Tibial nerve (tissue), 3 donors: ENCODE measurements around the gene CACNA1H.

ENCODE experiments used
- CTCF ChIP-seq, 5 experiments: fragments of 200-600 bp in 3 of 5; fragments of 450-650 bp in 2 of 5; sonication (generic) in 3 of 5; IDR thresholded peaks; one replicate each; pipeline ENCODE4 v1.5.1; 2016 to 2019; ENCODE audit warnings: antibody characterized with exemption in 5 of 5, mild to moderate bottlenecking in 3 of 5, moderate library complexity in 2 of 5
- POLR2A ChIP-seq, 2 donors: fragments of 450-650 bp; IDR thresholded peaks; one replicate each; pipeline ENCODE4 v1.6.1; 2017; ENCODE audit warnings: antibody characterized with exemption in 2 of 2, mild to moderate bottlenecking in 2 of 2, moderate library complexity in 2 of 2

- TF ChIP-seq CTCF (IDR thresholded peaks at IDR 0.05) (no peak), POLR2A (IDR thresholded peaks at IDR 0.05) (no peak)
Measured at GRCh38 chr16:1125471-1125870, 27.4 kb upstream of the CACNA1H start.
